ENCODE results near the gene NRL.
A peak's percentile ranks its signal among the peaks of the same experiment; 100 is the strongest.
"Not testable (repeated sequence)": the region's sequence is repeated elsewhere in the genome, so short reads cannot be mapped to it uniquely, and the experiment has no call there.

Gene NRL

GRCh38 chr14:24038686-24039085 lies 76.1 kb downstream of the NRL start:
- no peak overlapping the region for H3K4me3 ChIP-seq (replicated peaks; ENCODE audit: low read depth, low read length)
- no peak for TF ChIP-seq CTCF (IDR thresholded peaks at IDR 0.05; ENCODE audit: low read depth, low read length, missing control alignments)
- no peak for DNase-seq (ENCODE audit: extremely low read depth, low read depth)

DNA sequence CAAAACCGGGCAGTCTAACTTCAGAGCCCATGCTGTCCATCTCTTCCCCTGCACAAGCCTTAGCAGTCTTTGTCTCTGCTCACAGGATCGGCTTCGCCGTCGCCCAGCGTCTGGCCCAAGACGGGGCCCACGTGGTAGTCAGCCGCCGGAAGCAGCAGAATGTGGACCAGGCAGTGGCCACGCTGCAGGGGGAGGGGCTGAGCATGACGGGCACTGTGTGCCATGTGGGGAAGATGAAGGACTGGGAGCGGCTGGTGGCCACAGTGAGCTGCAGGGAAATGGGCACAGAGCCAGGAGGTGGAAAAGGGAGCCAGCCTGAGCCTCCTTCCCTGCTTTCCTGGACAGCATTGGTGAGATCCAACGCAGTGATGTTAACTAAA lies 77.1 kb downstream of the NRL start:
- no peak for DNase-seq (ENCODE audit: extremely low read depth, low read depth)
- H3K4me3 ChIP-seq (replicated peaks; ENCODE audit: low read depth, low read length) = no peak overlapping the region
- no peak for TF ChIP-seq CTCF (IDR thresholded peaks at IDR 0.05; ENCODE audit: low read depth, low read length, missing control alignments)

DNA sequence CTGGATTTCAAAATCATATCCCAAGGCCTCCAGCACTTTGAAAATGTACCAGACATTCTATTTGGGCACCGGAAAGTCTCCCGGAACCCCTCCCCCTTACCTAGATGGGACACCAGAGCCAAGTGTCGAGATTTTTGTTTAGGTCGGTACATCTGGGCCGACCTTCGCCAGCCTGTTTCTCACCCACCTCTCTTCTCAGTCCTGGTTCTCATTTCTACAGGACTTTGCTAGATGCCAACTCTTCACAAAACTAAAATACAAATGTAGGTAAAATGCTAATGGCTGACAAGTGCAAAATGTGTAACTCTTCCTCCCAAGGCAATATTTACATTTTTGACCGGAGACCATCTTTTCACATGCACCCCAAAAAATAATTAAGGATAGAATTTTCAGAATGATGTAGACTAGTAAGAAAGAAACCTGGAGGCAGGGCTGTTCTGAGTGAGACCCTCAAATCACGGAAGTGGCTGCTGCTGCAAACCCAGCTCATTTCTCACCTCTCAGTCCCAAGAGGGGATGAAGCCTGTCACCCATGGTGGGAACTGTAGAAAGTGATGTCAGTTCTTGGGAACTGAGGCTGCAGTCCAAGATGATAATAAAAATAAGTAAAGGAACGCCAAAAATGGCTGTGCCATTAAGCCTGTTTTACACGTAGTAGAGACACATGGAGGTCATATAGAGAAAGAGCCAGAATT lies 77.6 kb downstream of the NRL start:
- peak overlapping the region; percentile 48 for H3K4me3 ChIP-seq (replicated peaks; ENCODE audit: low read depth, low read length)
- not testable (repeated sequence) for DNase-seq (ENCODE audit: extremely low read depth, low read depth)

- peak; percentile 81 for TF ChIP-seq CTCF (IDR thresholded peaks at IDR 0.05; ENCODE audit: low read depth, low read length, missing control alignments)
- DNase-seq (ENCODE audit: extremely low read depth, low read depth) = no peak
- H3K4me3 ChIP-seq (replicated peaks; ENCODE audit: low read depth, low read length) = peak overlapping the region; percentile 48
Observed at GRCh38 chr14:24036169-24036962, 78.4 kb downstream of the NRL start.

GRCh38 chr14:24035769-24036168 lies 79.0 kb downstream of the NRL start:
- H3K4me3 ChIP-seq (replicated peaks; ENCODE audit: low read depth, low read length) = peak overlapping the region; percentile 48
- not testable (repeated sequence) for DNase-seq (ENCODE audit: extremely low read depth, low read depth)

GRCh38 chr14:24032727-24033418 lies 81.9 kb downstream of the NRL start:
- H3K4me3 ChIP-seq (replicated peaks; ENCODE audit: low read depth, low read length) = no peak overlapping the region
- no peak for TF ChIP-seq CTCF (IDR thresholded peaks at IDR 0.05; ENCODE audit: low read depth, low read length, missing control alignments)
- no peak for DNase-seq (ENCODE audit: extremely low read depth, low read depth)

GRCh38 chr14:24031331-24031730 lies 83.4 kb downstream of the NRL start:
- not testable (repeated sequence) for H3K4me3 ChIP-seq (replicated peaks; ENCODE audit: low read depth, low read length); DNase-seq (ENCODE audit: extremely low read depth, low read depth)

DNA sequence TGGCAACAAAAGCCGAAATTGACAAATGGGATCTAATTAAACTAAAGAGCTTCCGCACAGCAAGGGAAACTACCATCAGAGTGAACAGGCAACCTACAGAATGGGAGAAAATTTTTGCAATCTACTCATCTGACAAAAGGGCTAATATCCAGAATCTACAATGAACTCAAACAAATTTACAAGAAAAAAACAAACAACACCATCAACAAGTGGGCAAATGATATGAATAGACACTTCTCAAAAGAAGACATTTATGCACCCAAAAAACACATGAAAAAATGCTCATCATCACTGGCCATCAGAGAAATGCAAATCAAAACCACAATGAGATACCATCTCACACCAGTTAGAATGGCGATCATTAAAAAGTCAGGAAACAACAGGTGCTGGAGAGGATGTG lies 85.1 kb downstream of the NRL start:
- H3K4me3 ChIP-seq (replicated peaks; ENCODE audit: low read depth, low read length); DNase-seq (ENCODE audit: extremely low read depth, low read depth): not testable (repeated sequence)

All from HFF-Myc (cell line).